Measurements from ENCODE around the gene ATG2A.

ATG2A gene

GRCh38 chr11:64855596-64856304, 61.3 kb downstream of the ATG2A start:
- no peak for DNase-seq (ENCODE audit: extremely low read depth, low read depth)
- H3K4me3 ChIP-seq (replicated peaks; ENCODE audit: low read depth, low read length) = no peak overlapping the region
- TF ChIP-seq, protein P1, sequence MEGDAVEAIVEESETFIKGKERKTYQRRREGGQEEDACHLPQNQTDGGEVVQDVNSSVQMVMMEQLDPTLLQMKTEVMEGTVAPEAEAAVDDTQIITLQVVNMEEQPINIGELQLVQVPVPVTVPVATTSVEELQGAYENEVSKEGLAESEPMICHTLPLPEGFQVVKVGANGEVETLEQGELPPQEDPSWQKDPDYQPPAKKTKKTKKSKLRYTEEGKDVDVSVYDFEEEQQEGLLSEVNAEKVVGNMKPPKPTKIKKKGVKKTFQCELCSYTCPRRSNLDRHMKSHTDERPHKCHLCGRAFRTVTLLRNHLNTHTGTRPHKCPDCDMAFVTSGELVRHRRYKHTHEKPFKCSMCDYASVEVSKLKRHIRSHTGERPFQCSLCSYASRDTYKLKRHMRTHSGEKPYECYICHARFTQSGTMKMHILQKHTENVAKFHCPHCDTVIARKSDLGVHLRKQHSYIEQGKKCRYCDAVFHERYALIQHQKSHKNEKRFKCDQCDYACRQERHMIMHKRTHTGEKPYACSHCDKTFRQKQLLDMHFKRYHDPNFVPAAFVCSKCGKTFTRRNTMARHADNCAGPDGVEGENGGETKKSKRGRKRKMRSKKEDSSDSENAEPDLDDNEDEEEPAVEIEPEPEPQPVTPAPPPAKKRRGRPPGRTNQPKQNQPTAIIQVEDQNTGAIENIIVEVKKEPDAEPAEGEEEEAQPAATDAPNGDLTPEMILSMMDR (IDR thresholded peaks at IDR 0.05; ENCODE audit: low read depth, low read length, missing control alignments) = no peak

GRCh38 chr11:64854534-64855502, 62.2 kb downstream of the ATG2A start:
- H3K4me3 ChIP-seq (replicated peaks; ENCODE audit: low read depth, low read length) = 0 out of 2 replicates have a peak overlapping the region, but pooled peaks have one; percentile 2
- peak; percentile 84 for DNase-seq (ENCODE audit: extremely low read depth, low read depth)

DNA sequence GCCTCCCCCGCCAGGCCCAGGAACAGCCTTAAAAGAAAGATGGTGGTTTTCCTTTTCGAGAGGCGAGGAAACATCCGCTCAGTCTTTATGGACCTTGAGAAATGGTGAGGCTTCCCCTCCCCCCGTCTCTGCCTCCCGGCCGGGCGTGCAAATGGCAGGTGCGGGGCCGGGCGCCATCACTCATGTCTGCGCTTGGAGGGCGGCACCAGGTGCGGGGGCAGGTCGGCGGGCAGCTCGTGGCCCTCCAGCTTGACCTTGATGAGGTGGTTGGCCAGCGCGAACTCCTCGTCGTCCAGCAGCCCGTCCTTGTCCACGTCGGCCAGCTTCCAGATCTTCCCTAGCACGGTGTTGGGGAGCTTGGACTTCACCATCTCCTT, 62.9 kb downstream of the ATG2A start:
- no peak for DNase-seq (ENCODE audit: extremely low read depth, low read depth)
- H3K4me3 ChIP-seq (replicated peaks; ENCODE audit: low read depth, low read length) = no peak overlapping the region
- TF ChIP-seq, protein P1 (IDR thresholded peaks at IDR 0.05; ENCODE audit: low read depth, low read length, missing control alignments) = no peak

More at GRCh38 chr11:64854534-64855502, 62.2 kb downstream of the ATG2A start:
- TF ChIP-seq, protein P1 (IDR thresholded peaks at IDR 0.05; ENCODE audit: low read depth, low read length, missing control alignments) = no peak

- no peak overlapping the region for H3K4me3 ChIP-seq (replicated peaks; ENCODE audit: low read depth, low read length)
- DNase-seq (ENCODE audit: extremely low read depth, low read depth) = no peak
- TF ChIP-seq, protein P1 (IDR thresholded peaks at IDR 0.05; ENCODE audit: low read depth, low read length, missing control alignments) = no peak
Measured at GRCh38 chr11:64853709-64854108, 63.3 kb downstream of the ATG2A start.

DNA sequence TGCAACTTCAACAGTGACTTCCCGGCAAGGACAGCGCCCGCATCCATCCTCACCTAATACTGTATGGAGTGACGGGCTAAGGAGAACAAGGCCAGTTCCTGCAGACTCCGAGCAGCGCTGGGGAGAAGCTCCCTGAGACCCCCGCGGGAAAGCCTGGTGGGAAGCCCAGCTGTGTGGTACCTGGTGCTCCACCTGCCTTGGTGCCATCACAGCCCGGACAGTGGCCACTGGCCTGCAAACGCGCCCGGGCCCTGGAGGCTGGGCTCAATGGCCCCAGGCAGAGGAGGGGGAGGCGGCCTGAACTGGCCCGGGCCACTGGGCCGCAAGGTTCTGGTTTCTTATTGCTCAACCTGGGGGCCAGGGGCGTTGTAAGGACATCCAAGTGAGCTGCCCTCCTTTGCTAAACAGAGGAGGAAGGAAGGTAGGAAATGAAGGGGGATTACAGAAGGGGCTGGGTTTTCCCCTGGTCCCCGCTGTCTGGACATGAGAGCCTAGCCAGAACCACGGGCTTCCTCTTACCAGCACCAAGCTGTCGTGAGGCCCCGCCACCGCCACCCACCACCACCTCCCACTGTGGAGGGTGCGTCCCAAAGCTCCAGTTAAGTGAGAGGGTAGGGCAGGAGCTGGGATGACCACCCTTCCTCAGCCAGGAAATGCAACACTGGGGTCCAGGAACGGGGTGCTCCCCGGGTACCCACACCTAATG, 64.1 kb downstream of the ATG2A start:
- H3K4me3 ChIP-seq (replicated peaks; ENCODE audit: low read depth, low read length) = no peak overlapping the region
- TF ChIP-seq, protein P1 (IDR thresholded peaks at IDR 0.05; ENCODE audit: low read depth, low read length, missing control alignments) = no peak
- DNase-seq (ENCODE audit: extremely low read depth, low read depth) = no peak

- no peak overlapping the region for H3K4me3 ChIP-seq (replicated peaks; ENCODE audit: low read depth, low read length)
- DNase-seq (ENCODE audit: extremely low read depth, low read depth) = no peak
- TF ChIP-seq, protein P1 (IDR thresholded peaks at IDR 0.05; ENCODE audit: low read depth, low read length, missing control alignments) = no peak
Measured at GRCh38 chr11:64851831-64852351, 65.1 kb downstream of the ATG2A start.

Data from HFF-Myc (cell line).